GM23248 (cell line): Measurements from ENCODE around the gene C3orf38.

Experiments used
- EZH2 ChIP-seq: fragments of 200-600 bp; sonication (generic); IDR thresholded peaks from 2 replicates; pipeline ENCODE4 v1.6.1; 2018; ENCODE audit warnings: antibody characterized with exemption, mild to moderate bottlenecking; ENCODE audit not compliant: insufficient read depth, poor library complexity, severe bottlenecking
- EZH2phosphoT487 ChIP-seq: fragments of 200-600 bp; sonication (generic); IDR thresholded peaks from 2 replicates; pipeline ENCODE4 v1.6.1; 2018; ENCODE audit warnings: antibody characterized with exemption, moderate library complexity, mild to moderate bottlenecking, low read depth; ENCODE audit not compliant: insufficient read depth

GRCh38 chr3:88147261-88147660 is 2.5 kb upstream of the C3orf38 start:
- TF ChIP-seq EZH2 (no peak), EZH2phosphoT487 (no peak)
